ENCODE measurements around the gene PCBP3.
A peak's percentile ranks its signal among the peaks of the same experiment; 100 is the strongest.
"Not testable (repeated sequence)": the region's sequence is repeated elsewhere in the genome, so short reads cannot be mapped to it uniquely, and the experiment has no call there.

The PCBP3 gene

GRCh38 chr21:45613881-45614280, 29.6 kb upstream of the PCBP3 start:
- no peak for DNase-seq

GRCh38 chr21:45615145-45615711, 28.3 kb upstream of the PCBP3 start:
- peak; percentile 88 for DNase-seq

GRCh38 chr21:45617021-45617921, 26.3 kb upstream of the PCBP3 start:
- DNase-seq = no peak

GRCh38 chr21:45618287-45618686, 25.2 kb upstream of the PCBP3 start:
- DNase-seq = no peak

- no peak for DNase-seq
Observed at GRCh38 chr21:45618846-45619485, 24.6 kb upstream of the PCBP3 start.

- no peak for DNase-seq
Observed at GRCh38 chr21:45620201-45620923, 23.2 kb upstream of the PCBP3 start.

- DNase-seq = not testable (repeated sequence)
Observed at GRCh38 chr21:45621435-45622331, 21.8 kb upstream of the PCBP3 start.

GRCh38 chr21:45622416-45623097, 21.0 kb upstream of the PCBP3 start:
- no peak for DNase-seq

GRCh38 chr21:45623436-45623835, 20.1 kb upstream of the PCBP3 start:
- no peak for DNase-seq

GRCh38 chr21:45626127-45626526, 17.4 kb upstream of the PCBP3 start:
- not testable (repeated sequence) for DNase-seq

GRCh38 chr21:45629046-45629981, 14.2 kb upstream of the PCBP3 start:
- DNase-seq = no peak

- DNase-seq = no peak
Observed at GRCh38 chr21:45630066-45630694, 13.3 kb upstream of the PCBP3 start.

- DNase-seq = no peak
Observed at GRCh38 chr21:45630876-45631275, 12.6 kb upstream of the PCBP3 start.

- DNase-seq = no peak
Observed at GRCh38 chr21:45631540-45631939, 12.0 kb upstream of the PCBP3 start.

- DNase-seq = no peak
Observed at GRCh38 chr21:45632160-45632559, 11.4 kb upstream of the PCBP3 start.

GRCh38 chr21:45632637-45633251, 10.8 kb upstream of the PCBP3 start:
- no peak for DNase-seq

- DNase-seq = no peak
Observed at GRCh38 chr21:45634511-45635183, 8.9 kb upstream of the PCBP3 start.

GRCh38 chr21:45635271-45636151, 8.0 kb upstream of the PCBP3 start:
- no peak for DNase-seq

Measured in stimulated activated CD4-positive, alpha-beta T cell treated with anti-CD3 and anti-CD28 coated beads, Interleukin-4, amount 100 ng/mL, for 24 hours (primary cell).